ENCODE results near the gene NSMCE1. TPM values are rescaled to one million over a fixed set of nuclear protein-coding genes. Genes with fewer than 3 reads are reported as not detected.
A peak's percentile ranks its signal among the peaks of the same experiment; 100 is the strongest.

NSMCE1 gene
- 10 to 100 TPM; 39.3 to 50.1 (median 48.9) TPM for total RNA-seq
- long read RNA-seq, donor 1, transcript NSMCE1-201 (8 exons, 1,067 nt), result major isoform, 18 of 30 reads
- long read RNA-seq, donor 1, partial matches to known transcripts, result 1 of 30 reads
- long read RNA-seq, donor 1, other reads (novel, unspliced or antisense), result 11 of 30 reads
- long read RNA-seq, donor 2, transcript NSMCE1-201 (8 exons, 1,067 nt), result major isoform, 26 of 39 reads
- long read RNA-seq, donor 2, partial matches to known transcripts, result 2 of 39 reads
- long read RNA-seq, donor 2, other reads (novel, unspliced or antisense), result 11 of 39 reads

- Histone ChIP-seq H3K4me1 (ENCODE audit: low read depth) (peaks cover 9% of the 10 kb centered on the region), H3K9me3 (no peaks in the 10 kb centered on the region), H3K36me3 (ENCODE audit: low read depth) (no peaks in the 10 kb centered on the region), H3K4me3 (peak within 1 kb of the TSS; percentile 44)
- intact Hi-C loops (cut with DNase I, micrococcal nuclease), result no loop called here
- DNase-seq, result peak; percentile 99
- peak; percentile 100 for ATAC-seq
- TF ChIP-seq CTCF (IDR thresholded peaks at IDR 0.05), result no peak
Observed at GRCh38 chr16:27268376-27269299, at the start of gene NSMCE1. TSS of gene NSMCE1 (minus strand) at chr16:27268772. CDS start at chr16:27257570, 11,202 bp downstream.

GRCh38 chr16:27317738-27318391, 49.3 kb upstream of the NSMCE1 start:
- DNase-seq, result no peak
- ATAC-seq, result no peak
- H3K36me3 ChIP-seq (ENCODE audit: low read depth), result no peaks in the 10 kb centered on the region
- H3K4me3 ChIP-seq, result no peak overlapping the region
- H3K9me3 ChIP-seq, result no peaks in the 10 kb centered on the region
- intact Hi-C loops (cut with DNase I, micrococcal nuclease), result loop anchor here in 1 of 2 donors (10.0 kb wide), 1 partner anchor 83 kb away; no protein-coding TSS in a partner anchor
- TF ChIP-seq CTCF (IDR thresholded peaks at IDR 0.05), result no peak
- peaks cover 71% of the 10 kb centered on the region for H3K4me1 ChIP-seq (ENCODE audit: low read depth)

GRCh38 chr16:27317320-27317719, 48.7 kb upstream of the NSMCE1 start:
- intact Hi-C loops (cut with DNase I, micrococcal nuclease), result loop anchor here in 1 of 2 donors (10.0 kb wide), 1 partner anchor 83 kb away; no protein-coding TSS in a partner anchor
- no peak for DNase-seq
- Histone ChIP-seq H3K9me3 (no peaks in the 10 kb centered on the region), H3K4me1 (ENCODE audit: low read depth) (peaks cover 71% of the 10 kb centered on the region), H3K4me3 (no peak overlapping the region), H3K36me3 (ENCODE audit: low read depth) (no peaks in the 10 kb centered on the region)
- no peak for ATAC-seq
- TF ChIP-seq CTCF (IDR thresholded peaks at IDR 0.05), result no peak

- intact Hi-C loops (cut with DNase I, micrococcal nuclease), result loop anchor here in 1 of 2 donors (10.0 kb wide), 1 partner anchor 81 kb away; no protein-coding TSS in a partner anchor
- DNase-seq, result no peak
- no peak for ATAC-seq
- no peak overlapping the region for H3K4me3 ChIP-seq
- peaks cover 66% of the 10 kb centered on the region for H3K4me1 ChIP-seq (ENCODE audit: low read depth)
- H3K36me3 ChIP-seq (ENCODE audit: low read depth), result no peaks in the 10 kb centered on the region
- TF ChIP-seq CTCF (IDR thresholded peaks at IDR 0.05), result no peak
- no peaks in the 10 kb centered on the region for H3K9me3 ChIP-seq
Observed at GRCh38 chr16:27316038-27316680, 47.6 kb upstream of the NSMCE1 start.
